ENCODE measurements around the gene FAM161A. TPM values are rescaled to one million over a fixed set of nuclear protein-coding genes. Genes with fewer than 3 reads are reported as not detected.

Gene FAM161A
- total RNA-seq, 1 donor from 2014 or later = 5.0 TPM

GRCh38 chr2:61792355-61792890 lies 61.4 kb downstream of the FAM161A start:
- intact Hi-C loops (cut with micrococcal nuclease) = no loop called here
- Mint-ChIP-seq H3K36me3 (ENCODE audit: low read depth) (no peaks in the 10 kb centered on the region), H3K27me3 (ENCODE audit: low read depth) (peaks cover 6% of the 10 kb centered on the region), H3K27ac (no peak overlapping the region), H3K9me3 (no peaks in the 10 kb centered on the region), H3K4me3 (ENCODE audit: low read depth) (no peak overlapping the region), H3K4me1 (ENCODE audit: low read depth) (peaks cover 5% of the 10 kb centered on the region)
- no peak for DNase-seq (ENCODE audit: low spot score)

GRCh38 chr2:61789807-61790602 lies 63.9 kb downstream of the FAM161A start:
- H3K27ac Mint-ChIP-seq = no peak overlapping the region
- no peak for DNase-seq (ENCODE audit: low spot score)
- no peaks in the 10 kb centered on the region for H3K9me3 Mint-ChIP-seq
- intact Hi-C loops (cut with micrococcal nuclease) = no loop called here
- H3K27me3 Mint-ChIP-seq (ENCODE audit: low read depth) = peaks cover 7% of the 10 kb centered on the region
- no peaks in the 10 kb centered on the region for H3K36me3 Mint-ChIP-seq (ENCODE audit: low read depth)
- peaks cover 5% of the 10 kb centered on the region for H3K4me1 Mint-ChIP-seq (ENCODE audit: low read depth)
- no peak overlapping the region for H3K4me3 Mint-ChIP-seq (ENCODE audit: low read depth)

GRCh38 chr2:61787941-61788563 lies 65.8 kb downstream of the FAM161A start:
- Mint-ChIP-seq H3K27ac (no peak overlapping the region), H3K36me3 (ENCODE audit: low read depth) (no peaks in the 10 kb centered on the region), H3K4me1 (ENCODE audit: low read depth) (no peaks in the 10 kb centered on the region), H3K9me3 (no peaks in the 10 kb centered on the region), H3K27me3 (ENCODE audit: low read depth) (peaks cover 8% of the 10 kb centered on the region), H3K4me3 (ENCODE audit: low read depth) (no peak overlapping the region)
- DNase-seq (ENCODE audit: low spot score) = no peak
- intact Hi-C loops (cut with micrococcal nuclease) = no loop called here

- Mint-ChIP-seq H3K27me3 (ENCODE audit: low read depth) (peaks cover 11% of the 10 kb centered on the region), H3K4me3 (ENCODE audit: low read depth) (no peak overlapping the region)
Observed at GRCh38 chr2:61786876-61787275, 67.0 kb downstream of the FAM161A start.

GRCh38 chr2:61785583-61785982 lies 68.3 kb downstream of the FAM161A start:
- no peak overlapping the region for H3K27ac Mint-ChIP-seq
- no peak for DNase-seq (ENCODE audit: low spot score)
- no peak overlapping the region for H3K4me3 Mint-ChIP-seq (ENCODE audit: low read depth)
- no peaks in the 10 kb centered on the region for H3K4me1 Mint-ChIP-seq (ENCODE audit: low read depth)
- intact Hi-C loops (cut with micrococcal nuclease) = no loop called here
- peaks cover 13% of the 10 kb centered on the region for H3K27me3 Mint-ChIP-seq (ENCODE audit: low read depth)
- H3K9me3 Mint-ChIP-seq = peaks cover 4% of the 10 kb centered on the region
- no peaks in the 10 kb centered on the region for H3K36me3 Mint-ChIP-seq (ENCODE audit: low read depth)

More at GRCh38 chr2:61786876-61787275, 67.0 kb downstream of the FAM161A start:
- Mint-ChIP-seq H3K36me3 (ENCODE audit: low read depth) (no peaks in the 10 kb centered on the region), H3K4me1 (ENCODE audit: low read depth) (no peaks in the 10 kb centered on the region), H3K27ac (no peak overlapping the region), H3K9me3 (no peaks in the 10 kb centered on the region)
- intact Hi-C loops (cut with micrococcal nuclease) = no loop called here
- DNase-seq (ENCODE audit: low spot score) = no peak

GRCh38 chr2:61784643-61785042 lies 69.2 kb downstream of the FAM161A start:
- H3K27me3 Mint-ChIP-seq (ENCODE audit: low read depth) = peaks cover 16% of the 10 kb centered on the region
- H3K27ac Mint-ChIP-seq = no peak overlapping the region
- no peak overlapping the region for H3K4me3 Mint-ChIP-seq (ENCODE audit: low read depth)
- H3K4me1 Mint-ChIP-seq (ENCODE audit: low read depth) = no peaks in the 10 kb centered on the region
- DNase-seq (ENCODE audit: low spot score) = no peak
- no peaks in the 10 kb centered on the region for H3K36me3 Mint-ChIP-seq (ENCODE audit: low read depth)
- peaks cover 6% of the 10 kb centered on the region for H3K9me3 Mint-ChIP-seq
- intact Hi-C loops (cut with micrococcal nuclease) = no loop called here

GRCh38 chr2:61775956-61776570 lies 77.8 kb downstream of the FAM161A start:
- Mint-ChIP-seq H3K27ac (no peak overlapping the region), H3K4me3 (ENCODE audit: low read depth) (no peak overlapping the region), H3K9me3 (peaks cover 6% of the 10 kb centered on the region), H3K27me3 (ENCODE audit: low read depth) (peaks cover 14% of the 10 kb centered on the region), H3K36me3 (ENCODE audit: low read depth) (no peaks in the 10 kb centered on the region), H3K4me1 (ENCODE audit: low read depth) (no peaks in the 10 kb centered on the region)
- no peak for DNase-seq (ENCODE audit: low spot score)
- intact Hi-C loops (cut with micrococcal nuclease) = no loop called here

Other genes starting within 250 kb of the FAM161A start
- 360 and 367 TPM in 2 replicates for gene CCT4, start 34.6 kb upstream of the FAM161A start, total RNA-seq
- gene COMMD1, start 51.6 kb upstream of the FAM161A start, total RNA-seq = 27.5 and 29.1 TPM in 2 replicates

Data from activated T-helper 2 cell treated with anti-CD3 and anti-CD28 coated beads, Interferon-gamma antibody, Interleukin-2, Interleukin-4, amounts not matched to agents 10 μg/mL and 5 μg/mL and 100 μg/mL, durations not matched to agents 14 hours and 24 hours and 36 hours (primary cell).